GM12878 (cell line): ENCODE data around the gene PMEL. TPM values are rescaled to one million over a fixed set of nuclear protein-coding genes. Genes with fewer than 3 reads are reported as not detected.

Experiments used
- ATAC-seq: fragments of 200-7000 bp; cut with Tn5 transposase; 3 replicates; pipeline ENCODE4 v1.9.1; 2020; ENCODE audit warnings: mild to moderate bottlenecking, moderate library complexity
- BruUV-seq: library from RNA; stranded (reverse); fragments of 400-500 nt; replicated peaks from 2 replicates; lab custom pipeline; 2021; lab: Mats Ljungman, UMichigan
- CTCF ChIA-PET: fragments of 300-600 bp; sonication (Branson Sonifier 250); formaldehyde crosslinking; extraction: SDS; loops from one replicate; lab custom pipeline; 2021; ENCODE audit warnings: inconsistent platforms; lab: Yijun Ruan, JAX
- POLR2A ChIA-PET: fragments of 350-600 bp; formaldehyde crosslinking; extraction: SDS; loops from one replicate; lab custom pipeline; 2021; ENCODE audit warnings: inconsistent platforms; lab: Charles Lee
- RAD21 ChIA-PET: fragments of 300-600 bp; sonication (Branson Sonifier 250); formaldehyde crosslinking; loops from one replicate; lab custom pipeline; 2023; ENCODE audit warnings: antibody characterized with exemption; ENCODE audit not compliant: unreplicated experiment; lab: Charles Lee
- SMC1A ChIA-PET: fragments of 300-600 bp; sonication (Branson Sonifier 250); formaldehyde crosslinking; loops from one replicate; lab custom pipeline; 2023; ENCODE audit not compliant: unreplicated experiment, uncharacterized antibody; lab: Charles Lee
- DNase-seq: peaks from one replicate; pipeline ENCODE4 v3.0.0-alpha.2; 2011; ENCODE audit warnings: low read depth, low spot score
- FAIRE-seq: peaks from 3 replicates; lab custom pipeline; 2011; peaks lifted over from hg19 to GRCh38; lab: Jason Lieb, UNC
- H2AFZ ChIP-seq: 2 replicates; pipeline ENCODE4 v1.6.0; 2011; ENCODE audit warnings: low read depth, low read length, control low read depth; ENCODE audit not compliant: control insufficient read depth
- H3K27ac ChIP-seq: 2 replicates; pipeline ENCODE4 v1.5.1; 2011; ENCODE audit warnings: control low read depth; ENCODE audit not compliant: control insufficient read depth, insufficient read depth
- H3K27me3 ChIP-seq, 2 experiments: replicated peaks in 1 of 2; 2 replicates each; pipeline versions ENCODE4 v1.6.0 to v1.6.1; 2011; ENCODE audit warnings: low read length in 1 of 2; ENCODE audit not compliant: control insufficient read depth in 2 of 2, insufficient read depth in 2 of 2
- H3K36me3 ChIP-seq, 2 experiments: 2 replicates each; pipeline ENCODE4 v1.5.1; 2011; ENCODE audit warnings: low read length in 1 of 2; ENCODE audit not compliant: control insufficient read depth in 2 of 2, insufficient read depth in 2 of 2
- H3K4me1 ChIP-seq: 2 replicates; pipeline ENCODE4 v1.6.1; 2011; ENCODE audit warnings: mild to moderate bottlenecking, low read length, moderate library complexity, mixed read lengths; ENCODE audit not compliant: control insufficient read depth, insufficient read depth
- H3K4me2 ChIP-seq: 2 replicates; pipeline ENCODE4 v1.6.0; 2011; ENCODE audit warnings: control low read depth; ENCODE audit not compliant: control insufficient read depth, insufficient read depth
- H3K4me3 ChIP-seq: fragments of 200-600 bp; sonication (generic); 2 replicates; pipeline ENCODE4 v1.5.1; 2016
- H3K79me2 ChIP-seq: 2 replicates; pipeline ENCODE4 v1.6.0; 2011; ENCODE audit warnings: low read length; ENCODE audit not compliant: control insufficient read depth, insufficient read depth
- H3K9ac ChIP-seq: 2 replicates; pipeline ENCODE4 v1.8.0; 2011; ENCODE audit warnings: low read length, control low read depth, mixed read lengths; ENCODE audit not compliant: control insufficient read depth, insufficient read depth
- H3K9me3 ChIP-seq: replicated peaks from 3 replicates; pipeline ENCODE4 v1.5.1; 2011; ENCODE audit warnings: mild to moderate bottlenecking, low read length; ENCODE audit not compliant: control insufficient read depth, insufficient read depth
- H4K20me1 ChIP-seq: 2 replicates; pipeline ENCODE4 v1.6.0; 2011; ENCODE audit not compliant: control insufficient read depth, insufficient read depth
- BACH1 ChIP-seq: fragments of 450-650 bp; IDR thresholded peaks from 2 replicates; pipeline ENCODE4 v1.6.1; 2017; ENCODE audit warnings: mild to moderate bottlenecking, borderline replicate concordance
- E4F1 ChIP-seq: fragments of 450-650 bp; IDR thresholded peaks from 2 replicates; pipeline ENCODE4 v1.6.1; 2018; ENCODE audit warnings: borderline replicate concordance, mild to moderate bottlenecking; ENCODE audit not compliant: partially characterized antibody
- LARP7 ChIP-seq: fragments of 450-650 bp; IDR thresholded peaks from 2 replicates; pipeline ENCODE4 v1.6.1; 2017; ENCODE audit warnings: mild to moderate bottlenecking
- MXI1 ChIP-seq: fragments of 150-350 bp; IDR thresholded peaks from 2 replicates; pipeline ENCODE4 v1.6.1; 2011; ENCODE audit warnings: low read depth, mild to moderate bottlenecking, inconsistent platforms, low read length, improper control_type of control experiment
- NR2C2 ChIP-seq: IDR thresholded peaks from 2 replicates; pipeline ENCODE4 v1.6.1; 2011; ENCODE audit warnings: borderline replicate concordance, low read depth; ENCODE audit not compliant: control insufficient read depth, insufficient read length
- PAX8 ChIP-seq: fragments of 450-650 bp; IDR thresholded peaks from 2 replicates; pipeline ENCODE4 v1.6.1; 2017; ENCODE audit warnings: mild to moderate bottlenecking, moderate library complexity
- SMARCA5 ChIP-seq: fragments of 450-650 bp; IDR thresholded peaks from 2 replicates; pipeline ENCODE4 v1.6.1; 2017; ENCODE audit warnings: mild to moderate bottlenecking
- TCF12 ChIP-seq: IDR thresholded peaks from 2 replicates; pipeline ENCODE4 v1.6.1; 2011; ENCODE audit warnings: low read depth, mild to moderate bottlenecking, low read length
- WGBS: methylation state at CpG from one replicate; pipeline ENCODE4 v1.1.6; 2016; ENCODE audit warnings: low lambda C conversion rate; ENCODE audit not compliant: insufficient replicate concordance, insufficient coverage; ENCODE audit errors: missing lambda C conversion rate; 5-methylcytosine and 5-hydroxymethylcytosine counted together
- in situ Hi-C: fragments of 300-500 bp; cut with MboI; formaldehyde crosslinking; loops from 9 replicates; pipeline ENCODE4 v1.14.3; 2018; ENCODE audit warnings: mixed read lengths
- intact Hi-C: fragments of 100-400 bp; cut with micrococcal nuclease; formaldehyde crosslinking; loops from one replicate; pipeline ENCODE4 v1.14.2; 2022; ENCODE audit not compliant: unreplicated experiment
- polyA plus RNA-seq, 11 experiments: library from polyadenylated mRNA; depleted of rRNA in 4 of 11; unstranded in 6 of 11; stranded (reverse) in 5 of 11; fragments of >200 nt; fragmentation: Nextera tagmentation in 4 of 11; fragmentation: Illumina TruSeq in 1 of 11; extraction: Ambion mirVana in 4 of 11; extraction: Trizol in 1 of 11; gene quantifications; 1 replicate in 1 of 11; 2 replicates in 10 of 11; pipeline versions ENCODE4 v1.2.1 to v1.2.3, GENCODE V29; 2011 to 2016; ENCODE audit warnings: inconsistent platforms in 2 of 11, missing spikeins in 2 of 11, low read depth in 1 of 11
- total RNA-seq, 4 experiments: library from RNA; depleted of rRNA in 3 of 4; stranded (reverse); fragments of >200 nt in 3 of 4; fragmentation: Illumina TruSeq in 1 of 4; extraction: Trizol in 1 of 4; gene quantifications; 2 replicates each; pipeline versions ENCODE4 v1.2.1 to v1.2.3, GENCODE V29; 2013 to 2021
- TF ChIP-seq, protein P1 (sequence below): fragments of 450-650 bp; IDR thresholded peaks from 2 replicates; pipeline ENCODE4 v1.6.1; 2016; ENCODE audit warnings: mild to moderate bottlenecking, moderate library complexity, borderline replicate concordance
- TF ChIP-seq, protein P2 (sequence below): fragments of 450-650 bp; IDR thresholded peaks from 2 replicates; pipeline ENCODE4 v1.6.1; 2017; ENCODE audit warnings: mild to moderate bottlenecking

The PMEL gene
- total and polyA plus RNA-seq, 10 of the 15 experiments (the other 5 are each of a cell fraction or from before 2014, with no cell fraction given): 0.32 to 1.6 (median 0.56) TPM

GRCh38 chr12:55957106-55957859 lies 8.6 kb downstream of the PMEL start:
- no peak for ATAC-seq

More at GRCh38 chr12:55957106-55957859, 8.6 kb downstream of the PMEL start:
- H3K9me3 ChIP-seq: no peaks in the 10 kb centered on the region
- H3K27me3 ChIP-seq: no peaks in the 10 kb centered on the region
- H4K20me1 ChIP-seq: no peaks in the 10 kb centered on the region
- no peak overlapping the region for H3K27ac ChIP-seq
- no peaks in the 10 kb centered on the region for H3K4me1 ChIP-seq
- no peak overlapping the region for H3K4me2 ChIP-seq
- WGBS: 76% methylated on average over 5 of the region's 5 CpGs
- no peak for FAIRE-seq
- no peak overlapping the region for H3K9ac ChIP-seq
- CTCF ChIA-PET: interaction anchor here (0.6 to 1.3 kb wide), 5 partner anchors 17 to 639 kb away, joined by 3 to 4 read pairs (median 3); no protein-coding TSS in a partner anchor
- RAD21 ChIA-PET: interaction anchor here (0.8 to 0.9 kb wide), 3 partner anchors 17 to 30 kb away, joined by 3 to 5 read pairs (median 4); partner anchors contain the start of gene RAB5B
- no peak for TF ChIP-seq LARP7
- TF ChIP-seq, protein P1, sequence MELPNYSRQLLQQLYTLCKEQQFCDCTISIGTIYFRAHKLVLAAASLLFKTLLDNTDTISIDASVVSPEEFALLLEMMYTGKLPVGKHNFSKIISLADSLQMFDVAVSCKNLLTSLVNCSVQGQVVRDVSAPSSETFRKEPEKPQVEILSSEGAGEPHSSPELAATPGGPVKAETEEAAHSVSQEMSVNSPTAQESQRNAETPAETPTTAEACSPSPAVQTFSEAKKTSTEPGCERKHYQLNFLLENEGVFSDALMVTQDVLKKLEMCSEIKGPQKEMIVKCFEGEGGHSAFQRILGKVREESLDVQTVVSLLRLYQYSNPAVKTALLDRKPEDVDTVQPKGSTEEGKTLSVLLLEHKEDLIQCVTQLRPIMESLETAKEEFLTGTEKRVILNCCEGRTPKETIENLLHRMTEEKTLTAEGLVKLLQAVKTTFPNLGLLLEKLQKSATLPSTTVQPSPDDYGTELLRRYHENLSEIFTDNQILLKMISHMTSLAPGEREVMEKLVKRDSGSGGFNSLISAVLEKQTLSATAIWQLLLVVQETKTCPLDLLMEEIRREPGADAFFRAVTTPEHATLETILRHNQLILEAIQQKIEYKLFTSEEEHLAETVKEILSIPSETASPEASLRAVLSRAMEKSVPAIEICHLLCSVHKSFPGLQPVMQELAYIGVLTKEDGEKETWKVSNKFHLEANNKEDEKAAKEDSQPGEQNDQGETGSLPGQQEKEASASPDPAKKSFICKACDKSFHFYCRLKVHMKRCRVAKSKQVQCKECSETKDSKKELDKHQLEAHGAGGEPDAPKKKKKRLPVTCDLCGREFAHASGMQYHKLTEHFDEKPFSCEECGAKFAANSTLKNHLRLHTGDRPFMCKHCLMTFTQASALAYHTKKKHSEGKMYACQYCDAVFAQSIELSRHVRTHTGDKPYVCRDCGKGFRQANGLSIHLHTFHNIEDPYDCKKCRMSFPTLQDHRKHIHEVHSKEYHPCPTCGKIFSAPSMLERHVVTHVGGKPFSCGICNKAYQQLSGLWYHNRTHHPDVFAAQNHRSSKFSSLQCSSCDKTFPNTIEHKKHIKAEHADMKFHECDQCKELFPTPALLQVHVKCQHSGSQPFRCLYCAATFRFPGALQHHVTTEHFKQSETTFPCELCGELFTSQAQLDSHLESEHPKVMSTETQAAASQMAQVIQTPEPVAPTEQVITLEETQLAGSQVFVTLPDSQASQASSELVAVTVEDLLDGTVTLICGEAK: no peak
- TF ChIP-seq TCF12: no peak
- no peak for TF ChIP-seq PAX8
- TF ChIP-seq, protein P2, sequence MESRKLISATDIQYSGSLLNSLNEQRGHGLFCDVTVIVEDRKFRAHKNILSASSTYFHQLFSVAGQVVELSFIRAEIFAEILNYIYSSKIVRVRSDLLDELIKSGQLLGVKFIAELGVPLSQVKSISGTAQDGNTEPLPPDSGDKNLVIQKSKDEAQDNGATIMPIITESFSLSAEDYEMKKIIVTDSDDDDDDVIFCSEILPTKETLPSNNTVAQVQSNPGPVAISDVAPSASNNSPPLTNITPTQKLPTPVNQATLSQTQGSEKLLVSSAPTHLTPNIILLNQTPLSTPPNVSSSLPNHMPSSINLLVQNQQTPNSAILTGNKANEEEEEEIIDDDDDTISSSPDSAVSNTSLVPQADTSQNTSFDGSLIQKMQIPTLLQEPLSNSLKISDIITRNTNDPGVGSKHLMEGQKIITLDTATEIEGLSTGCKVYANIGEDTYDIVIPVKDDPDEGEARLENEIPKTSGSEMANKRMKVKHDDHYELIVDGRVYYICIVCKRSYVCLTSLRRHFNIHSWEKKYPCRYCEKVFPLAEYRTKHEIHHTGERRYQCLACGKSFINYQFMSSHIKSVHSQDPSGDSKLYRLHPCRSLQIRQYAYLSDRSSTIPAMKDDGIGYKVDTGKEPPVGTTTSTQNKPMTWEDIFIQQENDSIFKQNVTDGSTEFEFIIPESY: no peak
- TF ChIP-seq NR2C2: no peak
- TF ChIP-seq E4F1: no peak
- TF ChIP-seq BACH1: no peak
- TF ChIP-seq MXI1: no peak
- TF ChIP-seq SMARCA5: no peak
- TF ChIP-seq, all 136 proteins: peak for 0
- no peak for DNase-seq
- in situ Hi-C loops: no loop called here
- H3K79me2 ChIP-seq: no peaks in the 10 kb centered on the region
- SMC1A ChIA-PET: interaction anchor here (1.0 to 1.2 kb wide), 3 partner anchors 11 to 72 kb away, joined by 3 read pairs; no protein-coding TSS in a partner anchor
- POLR2A ChIA-PET: interaction anchor here (0.6 to 0.7 kb wide), 2 partner anchors 14 to 42 kb away, joined by 3 to 4 read pairs; no protein-coding TSS in a partner anchor
- intact Hi-C loops: no loop called here
- H3K36me3 ChIP-seq: peaks cover 3 to 5% of the 10 kb centered on the region in 2 experiments; a peak in 3 of 4 replicates
- BruUV-seq: no TSS peak
- no peak overlapping the region for H2AFZ ChIP-seq
- H3K4me3 ChIP-seq: no peak overlapping the region
